Transverse colon (tissue), 3 donors: ENCODE results near the gene PRSS23.

Experiments used
- CTCF ChIP-seq, 5 experiments: fragments of 200-600 bp in 3 of 5; fragments of 450-650 bp in 2 of 5; sonication (generic) in 3 of 5; IDR thresholded peaks; 1 replicate in 2 of 5; 2 replicates in 3 of 5; pipeline ENCODE4 v1.5.1; 2016 to 2017; ENCODE audit warnings: antibody characterized with exemption in 5 of 5, inconsistent platforms in 3 of 5, mild to moderate bottlenecking in 2 of 5, moderate library complexity in 1 of 5
- POLR2A ChIP-seq: fragments of 450-650 bp; IDR thresholded peaks from one replicate; pipeline ENCODE4 v1.6.1; 2016; ENCODE audit warnings: antibody characterized with exemption, mild to moderate bottlenecking, moderate library complexity

GRCh38 chr11:86803136-86804045 lies 3.0 kb downstream of the PRSS23 start:
- TF ChIP-seq CTCF (IDR thresholded peaks at IDR 0.05), result no peak
- TF ChIP-seq POLR2A, result no peak
